ENCODE data around the gene ZNF761. TPM values are rescaled to one million over a fixed set of nuclear protein-coding genes. Genes with fewer than 3 reads are reported as not detected.
"Not testable (repeated sequence)": the region's sequence is repeated elsewhere in the genome, so short reads cannot be mapped to it uniquely, and the experiment has no call there.

Gene ZNF761
- polyA plus RNA-seq, 1 donor from 2014 or later: 10.3 TPM

DNA sequence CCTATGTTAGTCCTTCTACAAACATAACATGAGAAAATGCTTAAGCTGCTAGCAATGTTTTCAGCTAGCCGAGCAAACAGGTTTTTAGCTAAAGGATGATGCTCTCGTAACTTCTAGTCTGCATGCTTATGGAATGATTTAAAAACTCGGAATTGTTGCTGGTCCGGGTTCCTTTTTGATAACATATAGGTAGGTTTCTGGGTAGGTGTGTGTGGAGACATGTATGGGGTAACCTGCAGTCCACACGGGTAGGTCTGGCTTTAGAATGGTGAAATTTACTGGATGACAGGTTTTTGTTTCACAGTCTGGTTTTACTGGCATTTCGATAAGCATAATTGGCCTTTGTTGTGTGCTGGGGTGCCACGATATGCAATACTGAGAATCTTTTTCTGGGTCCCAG is 40.1 kb downstream of the ZNF761 start:
- Mint-ChIP-seq H3K27me3 (no peaks in the 10 kb centered on the region), H3K9me3 (peaks cover 6 to 20% (median 12%) of the 10 kb centered on the region in 3 donors), H3K36me3 (peaks cover 23% of the 10 kb centered on the region), H3K4me1 (peaks cover 17 to 21% (median 18%) of the 10 kb centered on the region in 3 donors), H3K4me3 (peak overlapping the region in 1 of 4 donors; percentile 34), H3K27ac (no peak overlapping the region)

DNA sequence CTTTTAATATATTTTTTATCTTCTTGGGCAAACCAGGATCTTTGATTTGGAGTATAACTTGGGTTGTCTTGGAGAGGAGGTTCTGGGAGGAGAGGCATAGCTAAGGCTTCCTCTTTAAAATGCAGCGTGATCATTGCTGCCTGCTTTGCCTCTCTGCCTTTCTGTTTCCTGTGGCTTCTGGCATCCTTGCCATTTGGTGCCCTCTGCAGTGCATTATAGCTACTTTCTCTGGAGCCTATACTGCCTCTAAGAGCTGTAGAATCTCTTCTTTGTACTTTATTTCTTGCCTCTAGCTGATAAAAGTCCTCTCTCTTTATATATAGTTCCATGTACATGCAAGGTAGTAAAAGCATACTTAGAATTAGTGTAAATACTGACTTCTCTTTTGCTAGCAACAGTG is 43.0 kb downstream of the ZNF761 start:
- H3K27ac Mint-ChIP-seq, H3K4me3 Mint-ChIP-seq, H3K27me3 Mint-ChIP-seq, H3K4me1 Mint-ChIP-seq: not testable (repeated sequence)
- Mint-ChIP-seq H3K9me3 (peaks cover 9 to 27% (median 21%) of the 10 kb centered on the region in 3 donors), H3K36me3 (peaks cover 36% of the 10 kb centered on the region)

GRCh38 chr19:53475470-53475869 is 43.7 kb downstream of the ZNF761 start:
- H3K4me1 Mint-ChIP-seq, H3K27me3 Mint-ChIP-seq, H3K27ac Mint-ChIP-seq: not testable (repeated sequence)
- peaks cover 36% of the 10 kb centered on the region for H3K36me3 Mint-ChIP-seq
- H3K9me3 Mint-ChIP-seq: peaks cover 9 to 28% (median 20%) of the 10 kb centered on the region in 3 donors
- H3K4me3 Mint-ChIP-seq: peak overlapping the region in 1 of 4 donors; percentile 70

DNA sequence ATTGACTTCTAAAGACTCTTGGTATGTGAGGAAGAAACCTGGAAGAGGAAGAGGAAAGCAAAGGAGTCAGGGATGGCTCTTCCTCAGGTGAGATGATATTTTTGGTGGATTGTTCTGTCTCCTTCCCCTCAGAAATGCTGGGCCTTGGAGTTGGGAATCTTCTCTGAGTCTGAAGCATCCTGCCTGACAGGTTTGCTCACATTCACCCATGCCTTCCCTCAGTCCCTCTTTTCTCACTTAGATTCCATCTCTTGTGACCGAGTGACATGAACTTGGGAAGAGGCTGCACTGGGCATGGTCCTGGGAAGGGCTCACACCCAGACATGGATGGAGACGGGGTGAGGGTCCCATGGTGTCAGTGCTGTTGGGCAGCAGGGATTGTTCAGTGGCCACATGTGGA is 52.0 kb downstream of the ZNF761 start:
- H3K4me1 Mint-ChIP-seq, H3K4me3 Mint-ChIP-seq, H3K27ac Mint-ChIP-seq, H3K27me3 Mint-ChIP-seq: not testable (repeated sequence)
- peaks cover 46% of the 10 kb centered on the region for H3K36me3 Mint-ChIP-seq
- peaks cover 15 to 48% (median 41%) of the 10 kb centered on the region in 3 donors for H3K9me3 Mint-ChIP-seq

DNA sequence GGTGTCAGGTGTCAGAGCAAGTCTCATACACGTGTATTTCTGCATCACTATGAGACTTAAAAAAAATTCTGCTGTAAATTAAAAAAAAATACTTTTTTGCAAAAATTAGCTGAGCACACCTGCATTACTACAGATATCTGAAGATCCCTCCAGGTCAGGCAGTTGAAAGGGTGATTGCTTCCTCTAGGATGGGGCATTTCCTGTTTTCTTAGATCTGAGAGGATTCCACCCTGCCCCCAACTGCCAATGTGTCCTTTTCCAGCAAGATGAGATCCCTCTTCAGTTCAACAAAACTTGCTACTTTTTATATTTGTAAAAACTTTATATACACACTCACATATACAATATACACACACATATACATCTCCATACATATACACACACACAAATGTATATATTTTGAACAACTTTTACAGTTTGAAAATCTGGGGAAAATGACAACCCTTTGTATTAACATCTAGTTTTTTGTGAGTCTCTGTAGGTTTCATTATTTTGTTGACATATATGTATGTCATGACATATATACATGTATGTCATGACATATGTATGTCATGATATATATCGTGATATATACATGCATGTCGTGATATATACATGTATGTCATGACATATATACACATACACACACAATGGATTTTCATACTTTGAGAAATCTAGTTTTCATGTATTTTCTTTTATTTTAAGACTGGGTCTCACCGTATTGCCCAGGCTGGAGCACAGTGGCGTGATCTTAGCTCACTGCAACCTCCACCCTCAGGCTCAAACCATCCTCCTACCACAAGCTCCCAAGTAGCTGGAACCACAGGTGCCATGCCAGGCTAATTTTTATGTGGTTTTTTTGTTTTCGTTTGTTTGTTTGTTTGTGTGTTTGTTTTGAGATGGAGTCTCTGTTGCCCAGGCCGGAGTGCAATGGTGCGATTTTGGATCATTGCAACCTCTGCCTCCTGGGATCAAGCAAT is 53.5 kb downstream of the ZNF761 start:
- H3K4me1 Mint-ChIP-seq: peaks cover 0 to 2% (median 0%) of the 10 kb centered on the region in 3 donors
- peaks cover 18 to 47% (median 37%) of the 10 kb centered on the region in 3 donors for H3K9me3 Mint-ChIP-seq
- no peaks in the 10 kb centered on the region for H3K27me3 Mint-ChIP-seq
- peaks cover 45% of the 10 kb centered on the region for H3K36me3 Mint-ChIP-seq
- H3K27ac Mint-ChIP-seq: no peak overlapping the region
- H3K4me3 Mint-ChIP-seq: no peak overlapping the region

- Mint-ChIP-seq H3K36me3 (peaks cover 33% of the 10 kb centered on the region), H3K9me3 (peaks cover 24 to 48% (median 47%) of the 10 kb centered on the region in 3 donors), H3K27me3 (no peaks in the 10 kb centered on the region), H3K4me3 (no peak overlapping the region), H3K27ac (no peak overlapping the region), H3K4me1 (peaks cover 0 to 2% (median 0%) of the 10 kb centered on the region in 3 donors)
These were observed 60.4 kb downstream of the ZNF761 start for GRCh38 chr19:53492153-53492552.

GRCh38 chr19:53497311-53498023 is 65.7 kb downstream of the ZNF761 start:
- H3K36me3 Mint-ChIP-seq, H3K4me1 Mint-ChIP-seq, H3K27ac Mint-ChIP-seq, H3K27me3 Mint-ChIP-seq: not testable (repeated sequence)
- Mint-ChIP-seq H3K9me3 (peaks cover 22 to 40% (median 24%) of the 10 kb centered on the region in 3 donors), H3K4me3 (peak overlapping the region in 1 of 4 donors; percentile 58)

GRCh38 chr19:53498024-53498395 is 66.2 kb downstream of the ZNF761 start:
- H3K36me3 Mint-ChIP-seq, H3K27ac Mint-ChIP-seq, H3K4me3 Mint-ChIP-seq, H3K27me3 Mint-ChIP-seq, H3K4me1 Mint-ChIP-seq: not testable (repeated sequence)
- peaks cover 21 to 35% (median 21%) of the 10 kb centered on the region in 3 donors for H3K9me3 Mint-ChIP-seq

DNA sequence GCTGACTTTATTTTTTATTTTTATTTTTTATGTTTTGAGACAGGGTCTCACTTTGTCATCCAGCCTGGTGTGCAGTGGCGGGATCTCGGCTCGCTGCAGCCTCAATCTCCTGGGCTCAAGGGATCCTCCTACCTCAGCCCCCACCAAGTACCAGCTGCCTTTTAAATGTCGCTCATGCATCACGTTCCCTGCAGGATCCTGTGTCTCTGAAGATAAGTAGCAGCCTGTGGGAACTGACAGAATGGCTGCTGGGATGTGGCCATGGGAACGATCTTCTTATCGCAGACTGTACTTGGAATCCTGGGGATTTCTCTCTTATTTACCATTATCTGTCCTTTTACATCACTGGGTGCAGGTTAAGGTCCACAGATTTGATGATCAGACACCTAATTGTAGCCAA is 71.4 kb downstream of the ZNF761 start:
- peaks cover 10 to 26% (median 11%) of the 10 kb centered on the region in 3 donors for H3K9me3 Mint-ChIP-seq
- not testable (repeated sequence) for H3K4me1 Mint-ChIP-seq, H3K4me3 Mint-ChIP-seq, H3K27me3 Mint-ChIP-seq, H3K36me3 Mint-ChIP-seq, H3K27ac Mint-ChIP-seq

GRCh38 chr19:53503671-53504364 is 72.0 kb downstream of the ZNF761 start:
- H3K4me3 Mint-ChIP-seq, H3K27ac Mint-ChIP-seq, H3K27me3 Mint-ChIP-seq, H3K4me1 Mint-ChIP-seq, H3K36me3 Mint-ChIP-seq: not testable (repeated sequence)
- H3K9me3 Mint-ChIP-seq: peaks cover 6 to 21% (median 11%) of the 10 kb centered on the region in 3 donors

GRCh38 chr19:53504365-53504703 is 72.5 kb downstream of the ZNF761 start:
- not testable (repeated sequence) for H3K27ac Mint-ChIP-seq, H3K36me3 Mint-ChIP-seq, H3K4me1 Mint-ChIP-seq, H3K4me3 Mint-ChIP-seq, H3K27me3 Mint-ChIP-seq
- peaks cover 6 to 18% (median 8%) of the 10 kb centered on the region in 3 donors for H3K9me3 Mint-ChIP-seq

DNA sequence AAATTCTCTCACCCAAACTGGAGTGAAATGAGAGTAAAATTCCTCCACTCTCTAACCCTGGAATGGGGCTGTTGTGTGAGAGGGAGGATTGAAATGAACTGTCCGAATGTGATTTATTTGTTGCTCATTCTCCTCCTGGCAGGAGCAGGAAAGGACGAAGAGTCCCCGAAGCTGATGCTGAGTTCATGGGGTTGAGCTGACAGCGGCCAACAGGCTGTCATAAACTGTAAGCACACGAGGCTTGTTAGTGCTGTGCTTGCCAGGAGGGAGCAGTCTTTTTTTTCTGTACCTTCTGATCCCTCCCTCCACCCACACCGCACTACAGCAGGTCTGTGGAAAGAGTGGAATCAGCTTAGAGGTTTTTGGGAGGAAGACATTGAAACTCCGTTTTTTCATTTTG is 73.1 kb downstream of the ZNF761 start:
- Mint-ChIP-seq H3K27ac (no peak overlapping the region), H3K9me3 (peaks cover 6 to 21% (median 8%) of the 10 kb centered on the region in 3 donors), H3K36me3 (peaks cover 4% of the 10 kb centered on the region), H3K27me3 (peaks cover 5% of the 10 kb centered on the region), H3K4me3 (no peak overlapping the region), H3K4me1 (no peaks in the 10 kb centered on the region)

- Mint-ChIP-seq H3K27me3 (peaks cover 5% of the 10 kb centered on the region), H3K9me3 (peaks cover 5 to 17% (median 6%) of the 10 kb centered on the region in 3 donors), H3K36me3 (no peaks in the 10 kb centered on the region), H3K27ac (no peak overlapping the region), H3K4me3 (no peak overlapping the region), H3K4me1 (no peaks in the 10 kb centered on the region)
These were observed 74.9 kb downstream of the ZNF761 start for GRCh38 chr19:53506728-53507127.

Measured in IgD-negative memory B cell (primary cell).